ENCODE measurements around the gene UBTF.

UBTF gene

DNA sequence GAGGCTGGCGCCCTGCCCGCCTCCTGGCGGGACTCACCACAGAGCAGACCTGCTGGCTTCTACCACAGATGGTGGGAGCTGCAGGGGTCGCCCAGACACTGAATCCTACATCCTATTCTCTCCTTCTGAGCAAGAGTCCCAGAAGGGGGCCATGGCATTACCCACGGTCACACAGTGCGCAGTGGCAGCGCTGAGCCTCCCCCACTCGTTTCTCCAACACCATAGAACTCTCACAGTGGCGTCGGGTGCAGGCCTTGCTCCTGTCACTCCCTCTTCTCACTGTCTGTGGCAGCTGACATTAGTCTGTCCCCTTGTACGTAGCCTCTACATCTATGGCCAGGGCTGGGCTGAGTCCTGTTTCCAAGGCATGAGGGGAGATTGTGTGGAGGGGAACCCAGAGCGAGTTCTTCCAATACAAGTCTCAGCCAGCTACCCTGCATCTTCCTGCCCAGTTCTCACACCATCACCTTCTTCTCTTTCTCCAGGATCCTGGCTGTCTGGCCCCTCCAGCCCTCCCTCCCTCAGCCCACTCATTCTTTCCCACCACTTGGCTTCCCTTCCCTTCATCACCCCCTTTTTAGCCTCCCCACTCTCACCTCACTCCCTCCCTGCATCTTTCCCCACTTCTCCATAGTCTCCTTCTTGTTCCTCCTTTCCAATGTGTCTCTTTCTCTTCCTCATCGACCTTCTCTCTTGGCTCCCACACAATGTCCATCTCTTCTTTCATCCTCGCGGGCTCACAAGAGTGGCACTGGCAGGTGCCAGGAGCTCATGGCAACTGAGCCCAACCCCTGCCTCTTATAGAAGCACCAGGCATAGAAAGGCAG, 5.9 kb downstream of the UBTF start:
- TF ChIP-seq POLR2A (IDR thresholded peaks at IDR 0.05; ENCODE audit: low read depth, low read length), result no peak
- no peak for FAIRE-seq
- DNase-seq (ENCODE audit: insufficient read length, low spot score), result no peak

DNA sequence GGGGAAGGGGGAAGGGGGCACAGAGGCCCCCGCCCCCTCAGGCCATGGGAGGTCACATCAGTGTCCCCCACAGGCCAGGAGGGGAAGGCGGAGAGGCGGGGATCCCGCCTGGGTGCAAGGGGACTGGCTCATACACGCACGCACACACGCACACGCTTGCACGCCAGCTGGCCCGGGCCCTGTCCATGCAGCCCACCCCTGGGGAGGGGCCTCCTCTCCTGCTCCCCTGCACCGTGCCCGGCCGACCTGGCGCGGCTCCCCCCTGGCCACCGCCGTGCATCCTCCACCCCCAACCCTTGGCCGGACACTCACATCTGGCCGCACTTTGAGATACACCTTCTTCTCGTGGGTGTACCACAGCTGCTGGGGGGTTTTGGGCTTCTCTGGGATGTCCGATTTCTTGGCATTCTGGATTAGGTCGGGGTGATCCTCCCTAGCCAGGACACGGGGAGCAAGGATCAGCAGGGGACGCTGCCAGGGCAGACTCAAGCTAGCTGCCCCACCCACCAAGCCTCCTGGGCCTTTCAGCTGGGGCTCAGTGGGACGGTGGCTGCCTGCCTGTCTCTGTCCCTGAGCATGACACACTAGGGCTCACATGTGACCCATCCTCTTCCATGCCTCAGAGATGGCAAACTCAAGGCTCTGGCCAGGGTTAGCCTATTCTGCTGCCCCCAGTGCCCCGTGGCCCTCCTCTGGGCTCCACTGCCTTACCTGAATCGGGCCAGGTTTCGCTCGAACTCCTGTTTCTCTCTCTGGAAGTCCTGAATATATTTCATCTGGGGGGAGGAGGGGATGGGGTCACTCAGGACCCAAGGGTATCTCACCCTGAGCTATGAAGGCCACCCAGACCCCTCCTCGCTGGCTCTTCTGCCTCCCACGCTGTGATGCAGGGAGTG, 6.7 kb downstream of the UBTF start:
- no peak for TF ChIP-seq POLR2A (IDR thresholded peaks at IDR 0.05; ENCODE audit: low read depth, low read length)
- no peak for DNase-seq (ENCODE audit: insufficient read length, low spot score)
- no peak for FAIRE-seq

GRCh38 chr17:44211281-44212265, 7.9 kb downstream of the UBTF start:
- DNase-seq (ENCODE audit: insufficient read length, low spot score), result no peak
- no peak for FAIRE-seq
- no peak for TF ChIP-seq POLR2A (IDR thresholded peaks at IDR 0.05; ENCODE audit: low read depth, low read length)

DNA sequence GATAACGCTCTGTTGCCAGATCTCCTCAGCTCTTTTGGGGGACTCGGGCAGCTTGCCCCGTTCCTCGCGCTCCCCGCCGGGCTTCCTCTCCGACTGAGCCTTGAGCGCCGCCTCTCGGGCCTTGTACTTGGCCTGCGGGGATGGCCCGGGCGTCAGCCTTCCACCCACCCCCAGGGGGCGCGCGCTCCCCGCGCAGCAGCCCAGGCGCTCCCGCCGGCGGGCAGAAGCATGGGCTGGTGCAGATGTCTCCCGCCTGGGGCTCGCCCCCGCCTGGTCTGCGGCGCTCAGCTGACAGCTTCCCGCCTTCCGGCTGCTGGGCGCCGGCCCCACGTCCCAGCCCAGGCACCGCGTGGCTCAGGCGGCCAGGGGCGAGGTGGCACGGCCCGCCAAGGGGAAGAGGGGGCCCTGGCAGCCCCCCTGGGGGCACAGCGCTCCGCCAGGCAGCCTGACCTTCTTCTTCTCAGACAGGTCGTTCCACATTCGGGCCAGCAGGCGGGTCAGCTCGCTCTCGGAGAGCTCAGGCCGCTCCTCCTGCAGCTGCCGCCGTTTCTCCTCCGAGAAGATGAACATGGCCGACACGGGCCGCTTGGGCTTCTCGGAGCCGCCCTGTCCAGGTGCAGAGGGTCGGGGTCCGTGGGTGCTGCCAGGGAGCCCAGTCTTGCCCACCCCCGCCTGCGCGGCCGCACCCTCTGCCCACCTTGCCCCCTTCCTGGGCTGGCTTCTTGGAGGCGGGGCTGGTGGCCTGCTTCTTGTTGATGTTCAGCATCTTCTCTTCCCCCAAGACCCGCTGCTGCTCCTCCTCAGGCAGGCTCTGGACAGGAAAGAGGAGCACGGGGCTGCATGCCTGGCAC, 8.9 kb downstream of the UBTF start:
- DNase-seq (ENCODE audit: insufficient read length, low spot score), result peak; percentile 90
- no peak for FAIRE-seq
- no peak for TF ChIP-seq POLR2A (IDR thresholded peaks at IDR 0.05; ENCODE audit: low read depth, low read length)

- FAIRE-seq (no peak), DNase-seq (ENCODE audit: insufficient read length, low spot score) (no peak)
- TF ChIP-seq POLR2A (IDR thresholded peaks at IDR 0.05; ENCODE audit: low read depth, low read length), result no peak
These were observed 9.6 kb downstream of the UBTF start for GRCh38 chr17:44209786-44210341.

DNA sequence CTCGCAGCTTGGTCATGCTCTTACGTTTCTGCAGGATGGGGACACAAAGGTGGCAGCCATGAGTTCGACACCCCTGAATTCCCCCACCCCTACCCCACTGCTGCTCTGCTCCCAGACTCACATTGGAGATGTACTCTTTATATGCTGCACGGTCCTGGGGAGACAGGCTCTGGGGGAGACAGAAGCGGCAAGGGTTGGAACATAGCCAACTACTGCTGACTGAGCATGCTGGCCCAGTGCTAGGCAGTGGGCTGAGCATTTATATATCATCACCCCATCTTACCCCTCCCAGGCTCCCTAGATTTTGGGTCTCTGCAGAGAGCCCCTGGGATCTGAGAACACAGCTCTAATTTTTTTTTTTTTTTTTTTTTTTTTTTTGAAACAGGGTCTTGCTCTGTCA, 11.7 kb downstream of the UBTF start:
- FAIRE-seq (no peak), DNase-seq (ENCODE audit: insufficient read length, low spot score) (no peak)

DNA sequence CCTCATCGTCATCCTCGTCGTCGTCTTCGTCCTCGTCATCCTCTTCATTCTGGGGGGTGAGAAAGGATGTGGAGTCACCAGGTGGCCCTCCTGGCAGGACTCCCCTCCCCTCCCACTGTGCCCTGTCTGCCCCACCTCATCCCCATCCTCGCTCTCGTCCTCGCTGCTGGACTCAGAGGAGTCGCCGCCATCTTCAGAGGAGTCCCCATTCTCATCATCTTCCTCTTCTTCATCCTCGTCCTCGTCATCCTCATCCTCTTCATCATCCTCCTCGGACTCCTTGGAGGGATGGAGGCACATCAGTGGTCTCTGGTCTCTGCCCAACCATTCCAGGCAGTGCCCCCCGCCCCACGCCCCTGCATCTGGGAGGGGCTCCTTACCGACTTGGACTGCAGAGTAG, 12.2 kb downstream of the UBTF start:
- DNase-seq (ENCODE audit: insufficient read length, low spot score), result no peak
- FAIRE-seq, result no peak
- TF ChIP-seq POLR2A (IDR thresholded peaks at IDR 0.05; ENCODE audit: low read depth, low read length), result no peak

More for the DNA sequence above, 11.7 kb downstream of the UBTF start:
- TF ChIP-seq POLR2A (IDR thresholded peaks at IDR 0.05; ENCODE audit: low read depth, low read length), result no peak

- DNase-seq (ENCODE audit: insufficient read length, low spot score) (no peak), FAIRE-seq (no peak)
- no peak for TF ChIP-seq POLR2A (IDR thresholded peaks at IDR 0.05; ENCODE audit: low read depth, low read length)
These were observed 12.7 kb downstream of the UBTF start for GRCh38 chr17:44206825-44207155.

DNA sequence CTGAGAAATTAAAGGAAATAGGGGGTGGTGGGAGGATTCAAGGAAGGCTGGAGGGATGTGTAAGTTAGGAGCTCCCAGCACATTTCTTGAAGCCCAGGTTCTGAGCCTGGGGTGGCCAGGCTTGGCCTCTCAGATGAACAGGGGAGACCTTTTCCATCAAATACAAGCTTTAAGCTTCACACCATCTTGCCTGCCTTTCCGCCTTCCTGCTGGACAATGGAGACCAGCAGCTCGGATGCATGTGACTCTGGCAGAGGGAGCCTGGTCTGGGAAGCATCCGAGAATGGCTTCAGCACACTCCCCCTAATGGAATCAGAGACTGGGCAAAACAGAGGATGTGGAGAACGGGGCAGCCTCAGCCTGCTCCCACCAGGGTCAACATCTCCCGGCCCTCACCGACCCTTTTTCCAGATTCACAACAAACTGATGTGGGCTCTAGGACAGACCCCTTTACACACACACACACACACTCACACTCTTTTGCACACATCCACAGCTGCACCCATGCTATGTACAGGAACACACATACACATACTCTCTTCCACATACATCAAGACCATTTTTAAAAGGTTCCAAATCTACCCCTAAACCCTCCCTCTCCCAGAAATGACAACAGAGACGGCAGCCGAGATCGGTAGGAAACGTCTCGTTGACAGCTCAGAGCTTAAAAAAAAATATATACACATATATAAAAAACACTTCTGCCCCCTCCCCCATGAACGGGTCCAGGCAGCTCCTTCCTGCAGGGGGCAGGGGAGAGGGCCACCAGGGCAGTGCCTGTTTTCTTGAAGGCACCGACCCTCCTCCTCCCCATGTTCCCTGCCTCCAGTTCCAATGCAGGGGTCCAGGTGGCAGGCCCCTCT, 13.3 kb downstream of the UBTF start:
- DNase-seq (ENCODE audit: insufficient read length, low spot score), result no peak
- TF ChIP-seq POLR2A (IDR thresholded peaks at IDR 0.05; ENCODE audit: low read depth, low read length), result no peak
- FAIRE-seq, result no peak

DNA sequence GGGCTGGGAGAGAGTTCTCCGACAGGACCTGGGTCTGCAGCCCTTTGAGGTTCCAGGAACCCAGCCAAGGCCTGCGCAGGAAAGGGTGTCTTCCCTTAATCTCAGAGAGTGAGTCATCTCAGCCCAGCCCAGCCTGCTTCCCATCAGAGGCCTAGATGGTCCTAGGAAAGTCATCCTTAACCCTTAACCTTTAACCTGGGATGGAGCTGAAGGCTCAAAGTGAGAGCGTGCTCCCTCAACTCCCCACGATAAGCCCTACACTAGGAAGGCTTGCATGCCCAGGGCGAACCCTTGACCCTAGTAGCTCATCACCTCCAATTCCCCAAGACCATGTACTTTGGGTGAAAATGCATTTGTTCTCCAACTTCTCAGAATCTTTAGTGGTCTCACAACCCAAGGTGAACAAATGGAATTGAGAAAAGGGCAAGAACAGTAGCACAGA, 15.0 kb downstream of the UBTF start:
- TF ChIP-seq POLR2A (IDR thresholded peaks at IDR 0.05; ENCODE audit: low read depth, low read length), result no peak
- FAIRE-seq (no peak), DNase-seq (ENCODE audit: insufficient read length, low spot score) (no peak)

DNA sequence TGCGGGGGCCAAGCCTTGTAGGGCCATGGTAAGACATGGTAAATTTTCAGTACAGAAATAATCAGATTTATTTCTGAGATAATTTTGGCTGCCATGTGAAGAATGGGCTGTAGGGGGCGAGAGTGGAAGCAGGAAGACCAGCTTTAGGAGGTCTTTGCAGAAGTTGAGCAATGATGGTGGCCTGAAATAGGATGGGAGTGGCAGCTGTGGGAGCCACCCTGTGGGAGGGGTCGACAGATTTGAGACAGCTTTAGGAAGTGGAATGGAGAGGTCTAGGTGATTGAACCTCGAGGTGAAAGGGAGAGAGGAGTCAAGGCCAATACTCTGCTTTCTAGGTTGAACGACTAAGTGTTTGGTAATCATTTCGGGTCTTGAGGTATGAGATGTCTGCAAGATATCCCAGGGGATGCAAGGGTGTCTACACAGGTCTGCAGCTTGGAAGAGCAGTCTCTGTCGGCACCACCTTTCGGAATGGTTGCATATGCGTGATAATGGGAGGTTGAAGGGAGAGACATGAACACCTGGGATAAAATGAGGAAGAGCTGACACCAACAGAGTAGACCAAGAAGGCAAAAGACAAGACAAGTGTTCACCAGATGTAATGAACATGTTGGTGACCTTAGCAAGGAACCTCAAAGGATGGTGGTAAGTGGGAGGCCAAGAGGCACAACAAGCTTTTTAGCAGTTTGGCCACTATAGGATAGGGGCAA, 15.6 kb downstream of the UBTF start:
- no peak for DNase-seq (ENCODE audit: insufficient read length, low spot score)
- no peak for TF ChIP-seq POLR2A (IDR thresholded peaks at IDR 0.05; ENCODE audit: low read depth, low read length)
- no peak for FAIRE-seq

Data from H54 (cell line).